GM21786 (cell line): ENCODE measurements around the gene PSEN1.

Source experiments
- ATAC-seq: cut with Tn5 transposase; IDR thresholded peaks from one replicate; pipeline ENCODE4 v1.9.1; 2021; ENCODE audit not compliant: unreplicated experiment

The PSEN1 gene

DNA sequence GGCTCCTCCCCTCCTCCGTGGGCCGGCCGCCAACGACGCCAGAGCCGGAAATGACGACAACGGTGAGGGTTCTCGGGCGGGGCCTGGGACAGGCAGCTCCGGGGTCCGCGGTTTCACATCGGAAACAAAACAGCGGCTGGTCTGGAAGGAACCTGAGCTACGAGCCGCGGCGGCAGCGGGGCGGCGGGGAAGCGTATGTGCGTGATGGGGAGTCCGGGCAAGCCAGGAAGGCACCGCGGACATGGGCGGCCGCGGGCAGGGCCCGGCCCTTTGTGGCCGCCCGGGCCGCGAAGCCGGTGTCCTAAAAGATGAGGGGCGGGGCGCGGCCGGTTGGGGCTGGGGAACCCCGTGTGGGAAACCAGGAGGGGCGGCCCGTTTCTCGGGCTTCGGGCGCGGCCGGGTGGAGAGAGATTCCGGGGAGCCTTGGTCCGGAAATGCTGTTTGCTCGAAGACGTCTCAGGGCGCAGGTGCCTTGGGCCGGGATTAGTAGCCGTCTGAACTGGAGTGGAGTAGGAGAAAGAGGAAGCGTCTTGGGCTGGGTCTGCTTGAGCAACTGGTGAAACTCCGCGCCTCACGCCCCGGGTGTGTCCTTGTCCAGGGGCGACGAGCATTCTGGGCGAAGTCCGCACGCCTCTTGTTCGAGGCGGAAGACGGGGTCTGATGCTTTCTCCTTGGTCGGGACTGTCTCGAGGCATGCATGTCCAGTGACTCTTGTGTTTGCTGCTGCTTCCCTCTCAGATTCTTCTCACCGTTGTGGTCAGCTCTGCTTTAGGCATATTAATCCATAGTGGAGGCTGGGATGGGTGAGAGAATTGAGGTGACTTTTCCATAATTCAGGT lies at the start of gene PSEN1:
PSEN1 (plus strand) TSS at position 121 of the 839 bp plus-strand sequence. CDS start 11,513 bp downstream, outside the sequence.
- peak; percentile 88 for ATAC-seq

DNA sequence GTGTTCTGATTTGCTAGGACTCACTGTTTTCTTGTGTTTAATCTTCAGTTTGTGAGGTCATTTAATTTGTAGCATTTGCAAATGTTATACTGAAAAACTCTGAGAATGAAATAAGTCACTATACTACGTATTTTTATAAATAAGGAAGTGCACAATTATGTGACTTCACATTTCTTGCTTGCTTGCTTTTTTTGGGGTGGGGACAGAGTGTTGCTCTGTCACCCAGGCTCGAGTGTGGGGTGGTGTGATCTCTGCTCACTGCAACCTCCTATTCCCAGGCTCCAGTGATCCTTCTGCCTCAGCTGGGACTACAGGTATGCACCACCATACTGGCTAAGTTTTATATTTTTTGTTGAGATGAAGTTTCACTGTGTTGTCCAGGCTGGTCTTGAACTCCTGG lies 45.3 kb upstream of the PSEN1 start:
- ATAC-seq: no peak

DNA sequence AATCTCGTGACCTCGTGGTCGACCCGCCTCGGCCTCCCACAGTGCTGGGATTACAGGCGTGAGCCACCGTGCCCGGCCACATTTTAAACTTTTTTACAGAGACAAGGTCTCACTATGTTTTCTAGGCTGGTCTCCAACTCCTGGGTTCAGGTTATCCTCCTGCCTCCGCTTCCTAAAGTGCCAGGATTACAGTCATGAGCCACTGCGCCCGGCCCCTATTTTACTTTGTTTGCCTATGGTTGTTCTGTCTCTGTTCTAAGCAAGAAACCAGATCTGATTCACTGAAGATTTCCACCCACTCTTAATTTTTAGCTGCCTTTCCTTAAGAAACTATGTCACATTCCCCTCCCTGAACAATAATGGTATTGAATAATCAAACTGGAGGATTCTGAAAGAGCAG lies 38.9 kb upstream of the PSEN1 start:
- no peak for ATAC-seq

DNA sequence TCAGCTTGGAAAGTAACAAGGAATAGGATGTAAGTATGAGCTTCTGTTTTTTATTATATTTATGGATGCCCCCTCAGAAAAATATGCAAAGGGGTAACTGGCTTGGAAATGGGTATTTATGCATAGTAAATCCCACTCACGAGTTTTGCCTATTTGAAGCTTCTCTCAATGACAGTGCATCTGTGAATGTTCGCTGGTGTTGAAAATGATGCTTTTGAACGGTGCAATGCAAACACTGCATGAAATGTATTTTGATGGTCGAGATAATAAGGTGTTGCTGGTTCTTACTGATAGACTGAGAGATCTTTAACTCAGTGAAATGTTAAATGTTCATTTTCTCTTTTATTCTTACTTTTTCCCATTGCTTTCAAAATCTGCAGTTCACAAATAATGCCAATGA lies 36.0 kb upstream of the PSEN1 start:
- no peak for ATAC-seq

DNA sequence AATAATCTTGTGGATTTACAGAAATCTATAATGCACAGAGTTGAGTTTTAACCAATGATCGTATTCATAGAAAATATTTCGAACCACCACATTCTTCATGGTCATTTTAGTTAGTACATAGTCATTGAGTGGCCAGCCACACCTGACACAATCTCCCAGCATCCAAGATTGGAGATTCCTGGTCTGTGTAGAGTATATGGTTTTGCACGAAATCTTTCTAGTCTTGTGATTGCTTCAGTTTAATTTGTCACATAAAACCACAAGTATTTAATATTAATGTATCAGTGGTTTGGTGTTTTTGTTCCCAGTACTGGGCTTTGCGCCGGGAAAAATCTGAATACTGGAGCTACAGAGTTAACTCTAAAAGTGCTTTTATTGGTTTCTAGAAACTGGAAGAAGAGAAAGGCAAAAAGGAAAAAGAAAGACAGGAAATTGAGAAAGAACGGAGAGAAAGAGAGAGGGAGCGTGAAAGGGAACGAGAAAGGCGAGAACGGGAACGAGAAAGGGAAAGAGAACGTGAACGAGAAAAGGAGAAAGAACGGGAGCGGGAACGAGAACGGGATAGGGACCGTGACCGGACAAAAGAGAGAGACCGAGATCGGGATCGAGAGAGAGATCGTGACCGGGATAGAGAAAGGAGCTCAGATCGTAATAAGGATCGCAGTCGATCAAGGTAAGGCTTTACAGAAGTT lies 33.4 kb upstream of the PSEN1 start:
- no peak for ATAC-seq

DNA sequence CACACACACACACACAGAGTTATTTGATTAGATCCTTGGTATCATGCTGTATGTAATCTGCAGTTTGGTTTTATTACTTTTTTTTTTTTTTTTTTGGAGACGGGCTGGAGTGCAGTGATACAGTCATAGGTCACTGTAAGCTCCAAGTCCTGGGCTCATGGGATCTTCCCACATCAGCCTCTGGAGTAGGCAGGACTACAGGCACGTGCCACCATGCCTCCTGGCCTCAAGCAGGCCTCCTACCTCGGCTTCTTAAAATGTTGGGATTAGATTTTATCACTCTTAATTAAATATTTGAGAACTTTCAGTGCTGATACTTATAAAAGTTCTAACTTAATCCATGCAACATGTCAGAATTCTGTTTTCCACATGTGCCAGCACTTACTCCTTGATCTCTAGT lies 31.3 kb upstream of the PSEN1 start:
- ATAC-seq: no peak

DNA sequence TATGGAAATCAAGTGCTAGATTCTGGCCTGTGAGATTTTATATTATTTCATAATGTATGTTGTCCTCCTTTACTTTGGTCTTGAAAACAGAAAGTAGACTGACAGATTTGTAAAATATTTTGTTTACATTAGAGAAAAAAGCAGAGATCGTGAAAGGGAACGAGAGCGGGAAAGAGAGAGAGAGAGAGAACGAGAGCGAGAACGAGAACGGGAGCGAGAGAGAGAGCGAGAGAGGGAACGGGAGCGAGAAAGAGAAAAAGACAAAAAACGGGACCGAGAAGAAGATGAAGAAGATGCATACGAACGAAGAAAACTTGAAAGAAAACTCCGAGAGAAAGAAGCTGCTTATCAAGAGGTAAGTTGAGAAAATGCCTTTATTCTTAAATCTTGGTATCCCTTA lies 30.6 kb upstream of the PSEN1 start:
- no peak for ATAC-seq

DNA sequence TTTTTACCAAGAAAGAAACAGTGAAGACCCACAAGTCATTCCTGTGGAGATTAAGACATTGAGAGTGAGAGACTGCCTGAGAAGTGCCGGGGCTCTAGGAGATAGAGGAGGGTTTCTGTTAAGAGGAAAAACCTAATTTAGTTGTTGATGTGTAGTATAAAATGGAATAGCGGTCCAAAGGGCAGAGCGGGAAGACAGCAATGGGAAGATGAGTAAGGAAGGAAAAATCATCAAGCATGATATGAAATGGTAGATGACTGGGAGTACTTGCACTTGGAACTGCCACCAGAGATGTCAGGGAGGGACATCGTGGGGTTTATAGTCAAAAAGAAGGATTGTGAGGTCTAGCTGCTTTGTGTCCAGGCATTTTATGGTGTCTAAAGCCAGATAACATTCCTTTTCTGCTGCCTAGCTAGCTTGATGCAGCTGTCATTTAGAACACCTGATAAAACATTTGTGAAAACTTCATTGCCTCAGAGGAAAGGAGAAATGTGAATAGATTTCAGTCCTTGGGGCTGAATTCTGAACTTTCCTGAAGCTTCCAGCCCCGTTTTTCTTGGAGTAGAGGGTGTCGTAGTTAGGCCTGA lies 20.1 kb upstream of the PSEN1 start:
- no peak for ATAC-seq

DNA sequence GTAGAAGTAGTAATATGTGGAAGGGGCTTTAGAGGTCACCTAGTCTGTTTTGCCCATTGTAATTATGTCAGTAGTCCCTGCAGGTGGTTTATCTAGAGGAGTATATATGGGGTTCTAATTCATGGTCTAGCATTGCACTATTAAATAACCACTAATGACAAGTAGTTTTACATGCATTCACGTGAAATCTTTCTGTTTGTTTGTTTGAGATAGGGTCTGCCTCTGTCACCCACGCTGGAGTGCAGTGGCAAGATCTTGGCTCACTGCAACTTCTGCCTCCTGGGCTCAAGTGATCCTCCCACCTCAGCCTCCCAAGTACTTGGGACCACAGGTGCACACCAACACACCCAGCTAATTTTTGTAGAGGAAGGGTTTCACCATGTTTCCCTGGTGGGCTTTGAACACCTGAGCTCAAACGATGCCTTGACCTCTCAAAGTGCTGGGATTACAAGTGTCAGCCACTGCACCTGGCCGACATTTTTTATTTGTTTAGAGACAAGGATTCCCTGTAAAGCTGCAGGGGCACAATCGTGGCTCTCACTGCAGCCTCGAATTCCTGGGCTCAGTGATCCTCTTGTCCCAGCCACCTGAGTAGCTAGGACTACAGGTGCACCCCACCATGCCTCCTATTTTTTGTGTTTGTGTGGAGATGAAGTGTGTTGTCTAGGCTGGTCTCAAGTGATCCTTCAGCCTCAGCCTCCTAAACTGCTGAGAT lies 12.0 kb upstream of the PSEN1 start:
- ATAC-seq: no peak

DNA sequence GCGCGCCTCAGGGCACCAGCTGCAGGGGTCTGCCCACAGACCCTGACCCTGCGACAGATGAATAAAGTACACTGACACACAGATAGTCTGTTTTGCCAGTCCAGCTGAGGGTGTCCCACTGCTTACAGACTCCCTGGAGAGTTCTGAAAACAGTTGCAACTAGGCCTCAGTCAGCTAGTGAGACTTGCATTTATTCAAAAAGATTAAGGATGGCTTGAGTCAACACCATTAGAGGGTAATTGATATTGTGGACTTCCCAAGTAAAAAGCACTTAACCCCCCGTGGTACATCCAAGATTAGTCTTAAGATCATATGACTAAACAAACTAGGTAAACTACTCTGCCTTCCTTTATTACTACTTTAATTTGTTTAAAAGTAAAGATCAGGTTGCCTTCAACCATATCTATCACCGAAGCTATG lies 11.1 kb upstream of the PSEN1 start:
- ATAC-seq: no peak

DNA sequence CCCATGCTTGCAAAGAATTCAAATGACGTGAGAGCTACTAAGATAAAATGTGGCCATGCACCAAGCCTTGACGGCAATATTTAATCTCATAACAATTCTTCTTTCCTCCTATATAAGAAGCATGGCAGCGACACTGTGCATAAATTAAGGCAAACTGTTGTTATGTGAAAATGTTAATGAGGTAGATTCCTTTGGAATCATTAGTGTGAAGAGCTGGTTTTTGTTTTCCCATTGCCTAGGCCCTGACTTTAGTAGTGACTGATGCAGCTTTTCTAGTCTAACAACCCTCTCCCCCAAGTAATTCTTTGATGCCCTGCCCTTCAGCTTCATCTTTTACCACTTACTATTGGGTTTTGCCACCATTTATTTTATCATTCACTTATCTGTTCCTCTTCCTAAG lies 10.6 kb upstream of the PSEN1 start:
- no peak for ATAC-seq

DNA sequence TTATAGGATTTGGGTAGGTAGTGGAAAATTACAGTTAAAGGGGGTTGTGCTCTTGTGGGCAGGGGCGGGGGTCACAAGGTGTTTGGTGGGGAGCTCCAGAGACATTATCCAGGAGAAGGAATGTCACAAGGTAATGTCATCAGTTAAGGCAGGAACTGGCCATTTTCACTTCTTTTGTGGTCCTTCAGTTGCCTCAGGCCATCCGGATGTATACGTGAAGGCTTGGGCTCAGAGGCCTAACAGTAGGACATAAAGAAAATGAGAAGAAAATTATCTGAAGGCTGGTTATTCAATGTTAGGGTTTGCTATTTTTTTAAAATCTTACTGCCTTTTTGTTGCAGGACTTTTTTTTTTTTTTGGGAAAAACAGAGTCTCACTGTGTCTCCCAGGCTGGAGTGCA lies 2.5 kb upstream of the PSEN1 start:
- ATAC-seq: no peak

DNA sequence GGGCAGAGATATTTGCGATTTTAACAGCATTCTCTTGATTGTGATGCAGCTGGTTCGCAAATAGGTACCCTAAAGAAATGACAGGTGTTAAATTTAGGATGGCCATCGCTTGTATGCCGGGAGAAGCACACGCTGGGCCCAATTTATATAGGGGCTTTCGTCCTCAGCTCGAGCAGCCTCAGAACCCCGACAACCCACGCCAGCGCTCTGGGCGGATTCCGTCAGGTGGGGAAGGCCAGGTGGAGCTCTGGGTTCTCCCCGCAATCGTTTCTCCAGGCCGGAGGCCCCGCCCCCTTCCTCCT lies 271 bp upstream of the PSEN1 start:
- ATAC-seq: no peak

DNA sequence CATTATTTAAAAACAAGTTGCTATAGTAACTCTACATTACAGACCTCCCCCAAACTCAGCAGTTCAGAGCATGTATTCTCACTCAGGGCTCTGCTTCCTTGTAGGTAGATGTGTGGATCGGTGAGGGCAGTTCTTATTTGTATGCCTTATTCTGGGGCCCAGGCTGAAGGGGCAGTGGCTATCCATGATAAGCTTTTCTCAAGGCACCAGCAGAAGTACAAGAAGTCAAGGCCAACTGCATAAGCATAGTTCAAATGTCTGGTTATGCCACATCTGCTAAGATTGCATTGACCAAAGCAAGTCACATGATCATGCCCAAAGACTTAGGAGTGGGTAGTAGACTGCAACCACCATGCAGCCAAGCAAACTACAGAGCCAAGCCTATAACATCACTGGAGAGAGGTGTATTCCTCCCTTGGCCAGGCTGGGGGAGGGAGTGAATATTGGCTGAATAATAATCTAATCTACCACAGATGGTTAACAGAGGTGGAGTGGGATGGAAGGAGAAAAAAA lies 4.6 kb downstream of the PSEN1 start:
- ATAC-seq: no peak

DNA sequence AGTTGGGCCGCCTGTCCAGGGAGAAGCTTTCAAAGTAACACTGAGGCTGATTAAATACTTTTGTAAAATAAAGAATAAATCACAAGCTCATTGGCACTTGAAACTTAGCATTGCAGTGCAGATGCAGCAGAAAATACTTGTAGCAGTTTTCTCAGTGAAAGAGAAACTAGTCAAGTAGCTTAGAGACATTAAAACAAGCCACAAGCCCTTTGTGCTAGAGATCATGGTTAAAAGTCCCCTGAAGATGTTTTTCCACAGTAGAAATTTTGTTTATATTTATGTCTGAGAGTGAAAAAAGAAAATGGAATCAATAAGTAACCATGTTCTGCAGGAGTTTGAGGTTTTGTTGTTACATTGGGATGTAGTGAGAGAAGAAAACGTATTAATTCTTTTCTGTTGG lies 5.9 kb downstream of the PSEN1 start:
- no peak for ATAC-seq

DNA sequence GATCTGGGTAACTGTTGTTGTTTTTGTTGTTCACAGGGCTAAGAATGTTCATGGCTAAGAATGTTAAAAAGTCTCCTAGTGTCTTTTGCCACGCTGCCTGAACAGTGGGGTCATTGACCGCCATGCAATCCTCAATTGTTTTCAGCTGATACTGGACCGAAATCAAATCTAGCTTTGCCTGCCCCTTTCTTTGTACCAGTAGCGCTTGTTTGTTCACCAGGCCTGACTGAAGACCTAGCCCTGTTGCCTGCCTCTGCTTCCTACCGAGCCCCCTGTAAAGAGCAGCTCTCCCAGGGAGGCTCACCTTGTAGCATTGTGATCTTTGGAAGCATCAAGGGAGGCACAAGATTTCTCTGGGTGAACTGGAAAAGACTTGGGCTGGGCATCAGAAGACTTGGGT lies 6.7 kb downstream of the PSEN1 start:
- no peak for ATAC-seq

DNA sequence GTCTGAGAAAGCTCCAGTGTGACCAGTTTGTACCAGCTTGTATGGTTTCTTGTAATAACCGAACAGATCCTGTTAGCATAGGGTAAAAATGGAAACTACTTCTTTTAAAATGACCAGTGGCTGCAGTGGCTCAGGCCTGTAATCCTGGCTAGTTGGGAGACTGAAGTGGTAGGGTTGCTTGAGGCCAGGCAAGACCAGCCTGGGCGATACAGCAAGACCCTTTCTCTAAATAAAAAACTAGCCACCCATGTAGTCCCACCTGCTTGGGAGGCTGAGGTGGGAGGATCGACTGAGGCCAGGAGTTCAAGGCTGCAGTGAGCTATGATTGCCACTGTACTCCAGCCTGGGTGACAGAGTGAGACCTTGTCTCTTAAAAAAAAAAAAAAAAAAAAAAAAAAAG lies 7.3 kb downstream of the PSEN1 start:
- ATAC-seq: no peak

DNA sequence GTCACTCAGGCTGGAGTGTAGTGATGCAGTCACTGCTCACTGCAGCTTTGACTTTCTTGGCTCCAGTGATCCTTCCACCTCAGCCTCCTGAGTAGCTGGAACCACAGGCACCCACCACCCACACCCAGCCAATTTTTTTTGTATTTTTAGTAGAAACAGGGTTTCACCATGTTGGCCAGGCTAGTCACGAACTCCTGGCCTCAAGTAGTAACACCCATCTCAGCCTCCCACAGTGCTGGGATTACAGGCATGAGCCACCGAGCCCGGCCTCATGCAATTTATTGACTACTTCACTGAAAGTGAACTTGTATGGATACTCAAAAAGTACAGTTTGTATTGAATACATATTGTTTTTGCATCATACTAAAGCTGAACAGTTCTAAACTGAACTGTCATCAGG lies 9.1 kb downstream of the PSEN1 start:
- ATAC-seq: no peak

DNA sequence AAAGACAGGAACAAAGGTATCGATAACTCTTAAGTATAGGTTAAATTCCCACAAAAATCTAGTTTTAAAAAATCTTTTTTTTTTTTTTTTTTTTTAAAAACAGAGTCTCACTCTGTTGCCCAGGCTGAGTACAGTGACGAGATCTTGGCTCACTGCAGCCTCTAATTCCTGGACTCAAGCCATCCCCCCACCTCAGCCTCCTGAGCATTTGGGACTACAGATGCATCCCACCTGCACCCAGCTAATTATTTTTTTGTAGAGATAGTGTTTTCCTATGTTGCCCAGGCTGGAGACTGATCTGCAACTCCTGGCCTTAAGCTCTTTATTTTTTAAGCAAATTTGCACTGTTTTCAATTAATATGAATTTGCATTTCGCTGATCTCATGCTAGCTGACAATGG lies 9.8 kb downstream of the PSEN1 start:
- no peak for ATAC-seq

DNA sequence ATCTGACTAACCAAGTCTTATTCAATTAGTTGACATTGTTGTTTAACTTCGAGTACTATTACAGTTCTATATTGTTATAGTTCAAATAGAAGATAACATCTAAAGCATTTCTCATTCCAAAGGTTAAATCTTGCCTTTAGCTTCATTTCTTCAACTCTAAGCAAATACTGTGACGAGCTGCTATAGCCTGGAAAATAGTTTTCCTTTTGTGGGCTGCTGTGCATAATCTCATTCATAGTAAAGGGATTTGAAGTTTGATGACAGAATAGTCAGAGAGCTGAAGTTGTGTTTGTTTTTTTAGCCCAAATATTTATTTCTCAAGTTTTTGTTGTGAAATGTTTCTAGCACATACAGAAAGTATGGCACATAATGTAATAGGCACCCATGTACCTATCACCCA lies 13.4 kb downstream of the PSEN1 start:
- ATAC-seq: no peak

DNA sequence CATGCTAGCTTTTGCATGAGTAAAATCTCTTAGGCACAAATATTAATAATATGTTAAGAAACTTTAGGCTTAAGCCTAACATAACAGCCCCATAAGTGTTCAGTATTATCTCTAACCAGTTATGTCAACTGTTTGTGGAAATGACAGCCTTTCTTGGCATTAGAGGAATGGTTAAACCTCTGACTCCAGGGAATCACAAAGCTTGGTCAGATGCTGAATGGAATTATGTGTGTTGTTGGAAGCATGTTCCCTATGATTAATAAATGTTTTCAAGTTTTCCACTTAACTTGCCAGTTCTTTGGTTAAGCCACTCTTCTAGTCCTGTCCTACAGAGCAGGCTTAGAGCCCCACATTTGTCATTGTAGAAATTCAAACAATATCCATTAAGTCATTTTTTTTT lies 17.0 kb downstream of the PSEN1 start:
- no peak for ATAC-seq

DNA sequence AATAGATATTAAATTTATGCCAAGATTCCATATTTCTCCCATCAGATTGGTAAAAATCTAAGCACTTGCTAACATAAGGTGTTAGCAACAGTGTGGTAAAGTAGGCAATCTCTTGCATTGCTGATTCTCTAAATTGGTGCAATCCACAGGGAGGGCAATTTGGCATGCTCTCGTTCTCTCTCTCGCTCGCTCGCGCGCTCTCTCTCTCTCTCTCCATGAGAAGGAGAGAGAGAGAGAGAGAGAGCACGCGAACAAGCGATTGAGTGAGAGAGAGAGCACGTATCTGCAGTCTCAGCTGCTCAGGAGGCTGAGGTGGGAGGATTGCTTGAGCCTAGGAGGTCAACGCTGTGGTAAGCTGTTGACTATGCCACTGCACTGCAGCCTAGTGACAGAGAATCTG lies 25.9 kb downstream of the PSEN1 start:
- ATAC-seq: no peak
